CD4-positive, CD25-positive, alpha-beta regulatory T cell (primary cell): Measurements from ENCODE around the gene ARHGEF11. TPM values are rescaled to one million over a fixed set of nuclear protein-coding genes. Genes with fewer than 3 reads are reported as not detected.

Experiments
- ATAC-seq, 2 donors: fragments of 150-1000 bp; cut with Tn5 transposase; one replicate each; pipeline ENCODE4 v1.10.0; 2021; ENCODE audit warnings: low read depth in 2 of 2, moderate number of reproducible peaks in 2 of 2, moderate library complexity in 1 of 2
- DNase-seq, 3 donors: peaks; one replicate each; pipeline versions ENCODE4 v3.0.0 to v3.0.0-alpha.2; 2012 to 2022; ENCODE audit warnings: mixed read lengths in 1 of 3
- H3K27ac ChIP-seq: one replicate; pipeline ENCODE4 v1.7.0; 2013; ENCODE audit warnings: mild to moderate bottlenecking, low read length; ENCODE audit not compliant: insufficient read depth, poor library complexity, severe bottlenecking
- H3K27me3 ChIP-seq: one replicate; pipeline ENCODE4 v1.7.0; 2013; ENCODE audit warnings: low read length; ENCODE audit not compliant: control insufficient read depth, insufficient read depth
- H3K36me3 ChIP-seq: one replicate; pipeline ENCODE4 v1.7.0; 2013; ENCODE audit warnings: mild to moderate bottlenecking, low read length, moderate library complexity; ENCODE audit not compliant: control insufficient read depth, insufficient read depth
- H3K4me1 ChIP-seq: 2 replicates; pipeline ENCODE4 v1.7.0; 2013; ENCODE audit warnings: mild to moderate bottlenecking, low read length; ENCODE audit not compliant: insufficient read depth, control insufficient read depth, poor library complexity, severe bottlenecking
- H3K4me3 ChIP-seq: one replicate; pipeline ENCODE4 v1.7.0; 2013; ENCODE audit warnings: low read depth, mild to moderate bottlenecking, low read length, moderate library complexity
- H3K9me3 ChIP-seq, 2 experiments: 1 replicate in 1 of 2; 2 replicates in 1 of 2; pipeline ENCODE4 v1.7.0; 2013; ENCODE audit warnings: low read length in 2 of 2, mild to moderate bottlenecking in 1 of 2, moderate library complexity in 1 of 2; ENCODE audit not compliant: control insufficient read depth in 2 of 2
- H3K27ac Mint-ChIP-seq, 3 donors: one replicate each; pipeline ENCODE4 v1.8.0; 2020 to 2022; ENCODE audit warnings: mild to moderate bottlenecking in 3 of 3, mixed read lengths in 3 of 3, moderate library complexity in 2 of 3
- H3K27me3 Mint-ChIP-seq: one replicate; pipeline ENCODE4 v1.8.0; 2022; ENCODE audit warnings: mild to moderate bottlenecking, mixed read lengths
- H3K36me3 Mint-ChIP-seq: one replicate; pipeline ENCODE4 v1.8.0; 2020; ENCODE audit warnings: mixed read lengths
- H3K4me1 Mint-ChIP-seq, 4 donors: one replicate each; pipeline ENCODE4 v1.8.0; 2020 to 2022; ENCODE audit warnings: mixed read lengths in 4 of 4, mild to moderate bottlenecking in 1 of 4
- H3K4me3 Mint-ChIP-seq, 4 donors: one replicate each; pipeline ENCODE4 v1.8.0; 2020 to 2022; ENCODE audit warnings: mild to moderate bottlenecking in 4 of 4, mixed read lengths in 4 of 4, moderate library complexity in 3 of 4
- H3K9me3 Mint-ChIP-seq, 7 donors: one replicate each; pipeline ENCODE4 v1.8.0; 2020 to 2022; ENCODE audit warnings: mixed read lengths in 7 of 7, mild to moderate bottlenecking in 3 of 7, moderate library complexity in 2 of 7
- polyA plus RNA-seq, 4 donors: library from polyadenylated mRNA; unstranded; fragments of 300-500 nt; fragmentation: Illumina TruSeq; gene quantifications; one replicate each; pipeline ENCODE4 v1.2.3, GENCODE V29; 2021
- total RNA-seq: library from RNA; stranded (reverse); gene quantifications from one replicate; pipeline ENCODE4 v1.2.3, GENCODE V29; 2022

Gene ARHGEF11, protein sequence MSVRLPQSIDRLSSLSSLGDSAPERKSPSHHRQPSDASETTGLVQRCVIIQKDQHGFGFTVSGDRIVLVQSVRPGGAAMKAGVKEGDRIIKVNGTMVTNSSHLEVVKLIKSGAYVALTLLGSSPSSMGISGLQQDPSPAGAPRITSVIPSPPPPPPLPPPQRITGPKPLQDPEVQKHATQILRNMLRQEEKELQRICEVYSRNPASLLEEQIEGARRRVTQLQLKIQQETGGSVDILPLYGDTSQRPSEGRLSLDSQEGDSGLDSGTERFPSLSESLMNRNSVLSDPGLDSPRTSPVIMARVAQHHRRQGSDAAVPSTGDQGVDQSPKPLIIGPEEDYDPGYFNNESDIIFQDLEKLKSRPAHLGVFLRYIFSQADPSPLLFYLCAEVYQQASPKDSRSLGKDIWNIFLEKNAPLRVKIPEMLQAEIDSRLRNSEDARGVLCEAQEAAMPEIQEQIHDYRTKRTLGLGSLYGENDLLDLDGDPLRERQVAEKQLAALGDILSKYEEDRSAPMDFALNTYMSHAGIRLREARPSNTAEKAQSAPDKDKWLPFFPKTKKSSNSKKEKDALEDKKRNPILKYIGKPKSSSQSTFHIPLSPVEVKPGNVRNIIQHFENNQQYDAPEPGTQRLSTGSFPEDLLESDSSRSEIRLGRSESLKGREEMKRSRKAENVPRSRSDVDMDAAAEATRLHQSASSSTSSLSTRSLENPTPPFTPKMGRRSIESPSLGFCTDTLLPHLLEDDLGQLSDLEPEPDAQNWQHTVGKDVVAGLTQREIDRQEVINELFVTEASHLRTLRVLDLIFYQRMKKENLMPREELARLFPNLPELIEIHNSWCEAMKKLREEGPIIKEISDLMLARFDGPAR (N-terminal part only)
- 39.4 TPM for total RNA-seq
- 10 to 100 TPM; 18.2 to 26.9 (median 19.8) TPM for polyA plus RNA-seq

GRCh38 chr1:157045250-157046218, at the start of gene ARHGEF11:
Gene ARHGEF11 (minus strand): TSS chr1:157045742. CDS start chr1:157044330, 1,412 bp downstream.
- ATAC-seq, result peak; percentile 18 to 36
- no peaks in the 10 kb centered on the region for H3K36me3 ChIP-seq

DNA sequence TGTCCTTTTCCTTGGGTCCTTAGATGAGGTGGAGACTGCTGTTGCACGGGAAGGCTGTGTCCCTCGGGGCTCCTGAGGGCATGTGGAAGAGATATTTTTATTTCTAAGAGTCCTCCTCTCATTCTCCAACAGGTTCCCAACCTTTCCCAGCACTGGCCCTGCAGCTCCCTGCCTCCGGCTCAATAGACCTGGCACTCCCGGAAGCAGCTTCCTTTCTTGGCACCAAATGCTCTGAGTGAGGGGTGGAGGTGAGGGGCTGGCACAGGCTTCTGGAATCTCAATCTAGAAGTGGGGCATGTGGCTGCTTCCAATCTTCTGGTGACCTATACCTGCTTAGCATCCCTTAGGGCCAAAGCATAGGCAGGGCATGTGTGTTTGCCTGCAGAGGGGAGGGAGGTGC, 49.5 kb upstream of the ARHGEF11 start:
- Histone ChIP-seq H3K4me3 (no peak overlapping the region), H3K9me3 (no peaks in the 10 kb centered on the region), H3K4me1 (no peaks in the 10 kb centered on the region), H3K27me3 (no peaks in the 10 kb centered on the region), H3K27ac (no peak overlapping the region), H3K36me3 (no peaks in the 10 kb centered on the region)
- no peaks in the 10 kb centered on the region for H3K27me3 Mint-ChIP-seq
- peaks cover 0 to 3% (median 0%) of the 10 kb centered on the region in 4 donors for H3K4me1 Mint-ChIP-seq
- H3K4me3 Mint-ChIP-seq, result no peak overlapping the region
- no peaks in the 10 kb centered on the region for H3K36me3 Mint-ChIP-seq
- DNase-seq, result no peak
- no peaks in the 10 kb centered on the region for H3K9me3 Mint-ChIP-seq
- H3K27ac Mint-ChIP-seq, result no peak overlapping the region
- no peak for ATAC-seq

More at GRCh38 chr1:157045250-157046218, at the start of gene ARHGEF11:
- no peak within 1 kb of the TSS for H3K27ac ChIP-seq
- Mint-ChIP-seq H3K27me3 (peaks cover 90% of the 10 kb centered on the region), H3K9me3 (peaks cover 0 to 10% (median 0%) of the 10 kb centered on the region in 7 donors), H3K27ac (peak within 1 kb of the TSS in 1 of 3 donors; percentile 80), H3K36me3 (peaks cover 4% of the 10 kb centered on the region), H3K4me3 (peak within 1 kb of the TSS; percentile 81 to 96 (median 93)), H3K4me1 (peaks cover 0 to 15% (median 9%) of the 10 kb centered on the region in 4 donors)
- H3K4me3 ChIP-seq, result peak within 1 kb of the TSS; percentile 53
- H3K27me3 ChIP-seq, result peaks cover 56% of the 10 kb centered on the region
- H3K9me3 ChIP-seq, result no peaks in the 10 kb centered on the region
- peaks cover 11% of the 10 kb centered on the region for H3K4me1 ChIP-seq
- DNase-seq, result peak in 1 of 3 donors; percentile 11

GRCh38 chr1:157092831-157093230, 47.3 kb upstream of the ARHGEF11 start:
- no peaks in the 10 kb centered on the region for H3K9me3 ChIP-seq
- Mint-ChIP-seq H3K9me3 (no peaks in the 10 kb centered on the region), H3K4me3 (no peak overlapping the region), H3K36me3 (no peaks in the 10 kb centered on the region), H3K27me3 (no peaks in the 10 kb centered on the region), H3K4me1 (peaks cover 0 to 5% (median 0%) of the 10 kb centered on the region in 4 donors), H3K27ac (no peak overlapping the region)
- H3K4me1 ChIP-seq, result no peaks in the 10 kb centered on the region
- no peak overlapping the region for H3K4me3 ChIP-seq
- H3K27ac ChIP-seq, result no peak overlapping the region
- H3K36me3 ChIP-seq, result no peaks in the 10 kb centered on the region
- DNase-seq (no peak), ATAC-seq (no peak)
- H3K27me3 ChIP-seq, result no peaks in the 10 kb centered on the region

DNA sequence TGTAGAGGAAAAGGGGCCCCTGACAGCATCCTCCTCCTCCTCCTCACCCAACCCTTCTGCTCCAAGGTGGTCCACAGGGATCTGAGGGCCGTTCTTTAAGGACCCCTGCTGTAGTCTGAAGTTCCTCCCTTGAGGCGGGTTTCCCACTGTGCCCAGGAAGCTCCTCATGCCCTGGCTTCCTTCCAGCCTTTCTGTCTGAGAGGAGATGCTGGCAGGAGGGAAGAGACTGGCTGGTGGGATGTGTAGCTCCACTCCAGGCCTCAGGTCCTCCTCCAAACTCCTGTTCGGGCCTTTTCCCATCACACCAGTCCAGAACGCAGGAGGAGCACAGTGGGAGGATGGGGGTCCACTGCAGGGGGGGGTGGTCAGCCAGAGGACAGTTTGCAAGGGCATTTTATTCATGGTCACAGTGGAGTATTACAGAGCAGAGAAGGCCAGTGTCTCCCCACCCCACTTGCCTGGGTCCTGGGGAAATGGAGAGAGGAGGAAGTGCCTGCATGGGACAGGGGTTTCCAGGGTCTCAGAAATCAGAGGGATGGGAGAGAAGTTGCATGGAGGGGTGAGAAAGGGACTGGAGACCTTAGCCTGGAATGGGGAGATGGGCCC, 46.2 kb upstream of the ARHGEF11 start:
- Mint-ChIP-seq H3K27ac (peak overlapping the region; percentile 46 to 74 (median 56)), H3K9me3 (no peaks in the 10 kb centered on the region), H3K27me3 (no peaks in the 10 kb centered on the region), H3K4me3 (no peak overlapping the region), H3K36me3 (no peaks in the 10 kb centered on the region), H3K4me1 (peaks cover 0 to 5% (median 0%) of the 10 kb centered on the region in 4 donors)
- H3K27me3 ChIP-seq, result no peaks in the 10 kb centered on the region
- no peaks in the 10 kb centered on the region for H3K9me3 ChIP-seq
- ATAC-seq (no peak), DNase-seq (no peak)
- H3K27ac ChIP-seq, result no peak overlapping the region
- H3K4me3 ChIP-seq, result no peak overlapping the region
- no peaks in the 10 kb centered on the region for H3K4me1 ChIP-seq
- no peaks in the 10 kb centered on the region for H3K36me3 ChIP-seq

DNA sequence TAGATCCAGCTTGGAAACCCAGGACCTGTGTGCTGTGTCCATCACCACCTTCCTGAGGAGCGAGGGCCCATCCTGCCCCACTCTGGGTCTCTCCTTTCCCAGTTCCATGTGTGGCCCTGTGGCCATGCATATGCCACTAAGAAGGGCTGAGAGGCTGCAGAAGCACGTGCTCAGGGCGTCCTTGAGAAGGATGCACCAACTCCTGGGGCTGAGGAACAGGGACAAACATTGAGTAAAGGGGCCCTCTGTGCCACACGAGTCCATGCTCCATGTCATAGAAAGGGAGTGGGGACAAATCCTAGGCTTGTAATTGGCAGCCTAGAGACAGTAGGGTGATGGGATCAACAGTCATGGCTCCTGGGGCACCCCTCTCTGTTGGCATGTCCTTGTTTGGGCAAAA, 45.6 kb upstream of the ARHGEF11 start:
- H3K36me3 Mint-ChIP-seq, result no peaks in the 10 kb centered on the region
- Histone ChIP-seq H3K4me3 (no peak overlapping the region), H3K4me1 (no peaks in the 10 kb centered on the region), H3K36me3 (no peaks in the 10 kb centered on the region), H3K9me3 (no peaks in the 10 kb centered on the region), H3K27me3 (no peaks in the 10 kb centered on the region), H3K27ac (no peak overlapping the region)
- no peak overlapping the region for H3K4me3 Mint-ChIP-seq
- no peaks in the 10 kb centered on the region for H3K9me3 Mint-ChIP-seq
- H3K4me1 Mint-ChIP-seq, result peaks cover 0 to 5% (median 0%) of the 10 kb centered on the region in 4 donors
- no peak for ATAC-seq
- no peaks in the 10 kb centered on the region for H3K27me3 Mint-ChIP-seq
- no peak overlapping the region for H3K27ac Mint-ChIP-seq
- no peak for DNase-seq

DNA sequence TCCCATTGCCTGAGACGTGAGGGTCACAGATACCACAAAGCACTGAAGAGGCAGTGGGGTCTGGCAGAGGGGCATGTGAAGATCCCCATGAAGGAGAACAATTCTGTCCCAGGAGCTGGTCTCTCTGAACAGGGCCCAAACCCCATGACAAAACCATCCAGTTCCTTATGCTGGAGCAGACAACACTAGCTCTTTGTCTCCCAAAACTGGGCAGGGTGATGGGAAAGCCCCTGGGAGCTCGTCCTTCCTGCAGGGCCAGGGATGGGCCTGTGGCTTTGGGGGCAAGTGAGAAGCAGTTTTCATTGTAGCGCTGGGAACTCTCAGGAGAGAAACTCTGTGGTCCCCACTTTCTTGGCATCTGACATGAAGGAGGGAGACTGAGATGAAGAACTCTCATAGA, 45.2 kb upstream of the ARHGEF11 start:
- H3K36me3 Mint-ChIP-seq, result no peaks in the 10 kb centered on the region
- no peak overlapping the region for H3K27ac Mint-ChIP-seq

More for the DNA sequence above, 45.2 kb upstream of the ARHGEF11 start:
- Mint-ChIP-seq H3K4me1 (peaks cover 0 to 5% (median 0%) of the 10 kb centered on the region in 4 donors), H3K27me3 (no peaks in the 10 kb centered on the region), H3K9me3 (no peaks in the 10 kb centered on the region), H3K4me3 (no peak overlapping the region)
- no peak overlapping the region for H3K27ac ChIP-seq
- H3K4me1 ChIP-seq, result no peaks in the 10 kb centered on the region
- no peaks in the 10 kb centered on the region for H3K36me3 ChIP-seq
- H3K9me3 ChIP-seq, result no peaks in the 10 kb centered on the region
- H3K27me3 ChIP-seq, result no peaks in the 10 kb centered on the region
- ATAC-seq (no peak), DNase-seq (no peak)
- H3K4me3 ChIP-seq, result no peak overlapping the region
